HK-2 (cell line): ENCODE measurements around the gene STOML1.
"Not testable (repeated sequence)": the region's sequence is repeated elsewhere in the genome, so short reads cannot be mapped to it uniquely, and the experiment has no call there.

Source experiments
- DNase-seq: peaks from one replicate; pipeline ENCODE4 v3.0.0-alpha.2; 2018; ENCODE audit not compliant: unreplicated experiment

The STOML1 gene

GRCh38 chr15:73962433-73962832 is 29.7 kb downstream of the STOML1 start:
- no peak for DNase-seq

- DNase-seq = not testable (repeated sequence)
Measured at GRCh38 chr15:73960472-73961070, 31.5 kb downstream of the STOML1 start.

- no peak for DNase-seq
Measured at GRCh38 chr15:73959801-73960200, 32.3 kb downstream of the STOML1 start.

- DNase-seq = no peak
Measured at GRCh38 chr15:73959012-73959581, 33.0 kb downstream of the STOML1 start.

GRCh38 chr15:73957785-73958184 is 34.3 kb downstream of the STOML1 start:
- no peak for DNase-seq

- DNase-seq = no peak
Measured at GRCh38 chr15:73957276-73957675, 34.8 kb downstream of the STOML1 start.

- peak; percentile 72 for DNase-seq
Measured at GRCh38 chr15:73956743-73957135, 35.4 kb downstream of the STOML1 start.

- DNase-seq = peak; percentile 34
Measured at GRCh38 chr15:73955861-73956742, 36.0 kb downstream of the STOML1 start.

- DNase-seq = no peak
Measured at GRCh38 chr15:73955326-73955725, 36.8 kb downstream of the STOML1 start.

GRCh38 chr15:73954188-73955145 is 37.6 kb downstream of the STOML1 start:
- no peak for DNase-seq

GRCh38 chr15:73952913-73953750 is 39.0 kb downstream of the STOML1 start:
- DNase-seq = no peak

- no peak for DNase-seq
Measured at GRCh38 chr15:73952171-73952912, 39.8 kb downstream of the STOML1 start.

GRCh38 chr15:73951601-73952000 is 40.5 kb downstream of the STOML1 start:
- DNase-seq = no peak

- peak; percentile 78 for DNase-seq
Measured at GRCh38 chr15:73950831-73951561, 41.1 kb downstream of the STOML1 start.

GRCh38 chr15:73950479-73950830 is 41.6 kb downstream of the STOML1 start:
- DNase-seq = no peak

GRCh38 chr15:73949496-73949895 is 42.6 kb downstream of the STOML1 start:
- DNase-seq = no peak

GRCh38 chr15:73948982-73949381 is 43.1 kb downstream of the STOML1 start:
- DNase-seq = no peak

- DNase-seq = no peak
Measured at GRCh38 chr15:73948396-73948795, 43.7 kb downstream of the STOML1 start.

- no peak for DNase-seq
Measured at GRCh38 chr15:73947651-73948050, 44.4 kb downstream of the STOML1 start.
